Stimulated activated CD4-positive, alpha-beta T cell treated with anti-CD3 and anti-CD28 coated beads, TNF-alpha, amount 100 ng/mL, for 48 hours (primary cell): Measurements from ENCODE around the gene SCUBE1.

ENCODE experiments used
- DNase-seq, 3 donors: peaks; one replicate each; pipeline ENCODE4 v3.0.0-alpha.2; 2020; ENCODE audit warnings: low read depth in 3 of 3

The SCUBE1 gene

DNA sequence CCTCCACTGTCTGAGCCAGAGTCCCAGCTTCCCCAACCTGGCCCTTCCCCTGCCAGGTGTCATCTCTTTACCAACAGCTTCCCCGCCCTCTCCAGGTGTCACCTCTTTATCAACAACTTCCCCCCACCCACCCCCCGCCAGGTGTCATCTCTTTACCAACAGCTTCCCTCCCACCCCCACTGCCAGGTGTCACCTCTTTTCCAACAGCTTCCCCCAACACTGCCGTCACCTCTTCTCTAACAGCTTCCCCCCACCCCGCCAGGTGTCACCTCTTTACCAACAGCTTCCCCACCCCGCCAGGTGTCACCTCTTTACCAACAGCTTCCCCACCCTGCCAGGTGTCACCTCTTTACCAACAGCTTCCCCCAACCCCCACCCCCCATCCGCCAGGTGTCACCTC, 126.4 kb downstream of the SCUBE1 start:
- no peak for DNase-seq

DNA sequence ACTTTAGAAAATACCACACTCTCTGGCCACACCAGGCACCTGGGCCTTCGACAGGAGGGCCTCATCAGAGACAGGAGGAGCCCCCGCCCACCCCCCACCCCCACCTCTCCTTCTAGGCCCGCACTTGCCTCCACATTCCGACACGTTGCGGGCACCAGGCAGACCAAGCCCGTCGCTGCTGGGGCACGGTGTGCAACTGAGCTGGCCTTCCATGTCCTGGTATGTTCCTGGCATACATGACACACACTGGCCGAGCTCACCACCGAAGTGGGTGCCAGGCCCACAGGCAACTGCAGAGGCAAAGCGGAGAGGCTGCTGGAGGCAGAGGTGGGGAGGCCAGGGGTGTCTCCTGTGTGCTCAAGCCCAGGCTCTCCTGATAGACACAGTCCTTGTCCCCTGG, 129.2 kb downstream of the SCUBE1 start:
- no peak for DNase-seq

DNA sequence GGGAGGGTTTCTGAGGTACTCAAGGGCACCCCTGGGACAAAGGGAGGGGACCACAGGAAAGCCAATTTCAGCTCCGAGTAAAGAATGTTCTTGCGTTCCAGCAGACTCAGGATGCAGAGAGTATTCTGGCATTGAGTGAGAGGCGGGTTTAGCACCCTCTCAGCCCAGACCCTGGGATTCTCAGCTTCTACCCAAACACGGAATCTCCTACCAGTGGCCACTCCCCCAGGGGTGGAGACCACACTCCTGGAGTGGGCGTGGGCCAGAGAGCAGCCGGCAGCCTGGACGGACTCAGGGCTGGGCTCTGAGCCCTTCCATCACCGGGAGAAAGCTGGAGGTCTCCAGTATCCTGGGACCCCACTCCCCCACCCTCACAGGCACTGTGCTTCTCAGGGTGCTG, 130.1 kb downstream of the SCUBE1 start:
- DNase-seq = no peak

DNA sequence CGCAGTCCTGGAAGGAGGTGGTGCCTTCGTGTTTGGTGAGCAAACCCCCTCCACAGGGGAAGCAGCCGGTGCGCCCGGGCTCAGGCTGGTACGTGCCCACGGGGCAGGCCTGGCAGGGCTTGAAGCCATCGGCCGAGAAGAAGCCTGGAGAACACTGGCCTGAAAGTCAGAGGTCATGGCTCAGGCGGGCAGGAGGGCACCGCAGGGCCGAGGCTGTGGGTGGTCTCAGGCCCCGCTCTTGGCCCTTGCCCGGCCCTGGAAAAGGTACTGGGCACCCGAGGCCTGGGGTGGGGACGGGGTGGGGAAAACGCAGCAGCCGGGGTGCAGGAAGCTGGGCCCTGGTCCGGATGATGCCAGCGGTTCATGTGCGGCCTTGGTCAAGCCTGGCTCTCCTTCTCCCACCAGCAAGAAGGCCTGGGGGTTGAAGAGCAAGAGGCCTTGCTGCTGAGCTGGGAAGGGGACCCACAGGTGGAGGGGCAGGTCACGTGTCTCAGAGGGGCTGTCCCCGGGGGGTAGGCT, 130.7 kb downstream of the SCUBE1 start:
- no peak for DNase-seq

DNA sequence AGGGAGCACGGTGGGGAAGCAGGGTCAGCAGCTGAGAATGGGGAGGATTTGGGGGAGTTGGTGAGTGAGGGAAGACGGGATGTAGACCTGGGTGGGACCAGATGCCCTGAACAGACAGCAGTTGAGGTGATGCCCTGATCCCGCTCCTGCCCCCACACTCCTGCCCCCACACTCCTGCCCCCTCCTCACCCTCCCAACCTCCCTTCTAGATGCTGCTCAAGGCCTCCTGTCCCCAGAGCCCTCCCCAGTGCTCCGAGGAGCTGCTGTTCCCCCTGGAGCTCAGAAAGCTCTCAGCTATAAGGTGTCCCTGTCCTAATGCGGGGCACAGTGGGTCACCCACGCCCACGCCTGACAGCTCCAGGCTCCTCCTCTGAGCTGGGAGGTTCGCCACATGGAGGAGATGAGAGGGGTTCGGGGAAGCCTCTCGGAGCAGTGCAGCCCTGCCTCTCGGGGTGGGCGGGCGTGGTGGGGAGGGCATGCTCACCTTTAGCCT, 131.2 kb downstream of the SCUBE1 start:
- no peak for DNase-seq

DNA sequence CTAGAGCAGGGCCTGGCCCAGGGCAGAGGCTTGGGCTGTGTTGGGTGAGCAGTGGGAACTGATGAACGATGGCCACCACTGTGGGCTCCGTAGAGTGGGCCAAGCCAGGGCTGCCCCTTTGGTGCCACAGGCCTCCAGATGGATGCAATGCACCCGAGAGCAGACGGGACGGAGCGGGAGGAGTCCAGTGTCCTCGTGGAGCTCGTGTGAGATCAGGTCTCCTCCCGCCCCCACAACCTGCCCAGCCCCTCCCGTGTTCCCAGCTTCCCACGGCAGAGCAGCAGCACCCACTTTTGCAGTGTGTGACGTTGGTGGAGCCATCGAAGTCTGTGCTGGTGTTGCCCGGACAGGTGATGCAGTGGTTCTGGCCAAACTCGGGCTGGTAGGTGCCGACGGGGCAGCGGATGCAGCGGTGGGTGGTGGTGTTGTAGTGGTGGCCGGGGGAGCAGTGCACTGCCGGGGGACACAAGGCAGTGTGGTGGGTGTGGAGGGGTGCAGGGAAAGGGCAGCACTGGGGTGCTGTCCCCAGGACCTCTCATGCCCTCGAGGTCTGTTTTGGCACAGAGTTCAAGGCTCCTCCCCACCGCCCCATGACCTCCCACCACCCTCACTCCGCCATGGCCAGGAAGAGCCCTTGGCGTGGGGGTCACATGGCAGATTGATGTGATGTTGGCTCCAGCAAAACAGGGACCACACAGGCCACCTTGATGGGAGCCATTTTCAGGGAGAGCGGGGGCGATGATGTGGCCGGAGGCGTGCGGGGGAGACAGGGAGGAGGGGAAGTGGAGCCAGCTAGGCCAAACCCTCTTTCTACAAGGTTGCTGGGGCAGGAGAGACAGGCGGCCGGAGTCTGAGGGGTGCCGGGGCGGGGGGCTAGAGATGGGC, 132.3 kb downstream of the SCUBE1 start:
- no peak for DNase-seq

DNA sequence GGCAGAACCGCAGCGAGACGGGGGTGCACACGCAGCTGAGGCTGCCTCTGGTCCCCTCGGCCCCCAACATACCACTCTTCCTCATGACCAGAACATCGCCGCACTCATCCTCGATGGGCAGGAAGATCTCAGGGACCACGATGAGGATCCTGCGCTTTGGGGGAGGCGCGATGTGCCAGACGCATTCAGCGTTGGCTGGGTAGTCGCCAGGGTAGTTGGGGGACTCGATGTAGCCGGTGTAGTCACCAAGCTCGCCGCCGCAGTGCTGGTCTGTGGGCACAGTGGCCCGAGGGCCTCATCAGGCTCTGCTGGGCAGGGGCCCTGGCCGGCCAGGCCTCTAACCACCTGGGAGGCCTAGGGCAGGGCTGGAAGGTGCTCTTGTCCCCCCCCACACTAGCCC, 133.2 kb downstream of the SCUBE1 start:
- DNase-seq = no peak

DNA sequence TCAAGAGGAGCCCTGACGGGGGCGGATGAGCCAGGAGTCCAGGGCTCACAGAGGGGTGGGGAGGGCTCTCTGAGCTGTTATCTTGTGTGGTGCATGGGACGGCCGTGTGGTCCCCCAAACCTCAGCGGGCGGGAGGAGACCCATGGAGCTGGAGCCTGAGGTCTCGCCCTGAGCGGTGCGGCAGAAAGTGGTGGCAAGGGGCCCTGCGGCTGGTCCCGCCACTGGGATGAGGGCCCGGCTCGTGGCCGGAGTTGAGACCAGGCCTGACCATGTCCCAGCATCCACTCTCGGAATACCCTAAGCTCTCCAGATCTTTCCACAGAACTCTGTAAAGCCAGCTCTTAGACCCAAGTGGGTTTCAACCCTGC, 133.7 kb downstream of the SCUBE1 start:
- DNase-seq = no peak

DNA sequence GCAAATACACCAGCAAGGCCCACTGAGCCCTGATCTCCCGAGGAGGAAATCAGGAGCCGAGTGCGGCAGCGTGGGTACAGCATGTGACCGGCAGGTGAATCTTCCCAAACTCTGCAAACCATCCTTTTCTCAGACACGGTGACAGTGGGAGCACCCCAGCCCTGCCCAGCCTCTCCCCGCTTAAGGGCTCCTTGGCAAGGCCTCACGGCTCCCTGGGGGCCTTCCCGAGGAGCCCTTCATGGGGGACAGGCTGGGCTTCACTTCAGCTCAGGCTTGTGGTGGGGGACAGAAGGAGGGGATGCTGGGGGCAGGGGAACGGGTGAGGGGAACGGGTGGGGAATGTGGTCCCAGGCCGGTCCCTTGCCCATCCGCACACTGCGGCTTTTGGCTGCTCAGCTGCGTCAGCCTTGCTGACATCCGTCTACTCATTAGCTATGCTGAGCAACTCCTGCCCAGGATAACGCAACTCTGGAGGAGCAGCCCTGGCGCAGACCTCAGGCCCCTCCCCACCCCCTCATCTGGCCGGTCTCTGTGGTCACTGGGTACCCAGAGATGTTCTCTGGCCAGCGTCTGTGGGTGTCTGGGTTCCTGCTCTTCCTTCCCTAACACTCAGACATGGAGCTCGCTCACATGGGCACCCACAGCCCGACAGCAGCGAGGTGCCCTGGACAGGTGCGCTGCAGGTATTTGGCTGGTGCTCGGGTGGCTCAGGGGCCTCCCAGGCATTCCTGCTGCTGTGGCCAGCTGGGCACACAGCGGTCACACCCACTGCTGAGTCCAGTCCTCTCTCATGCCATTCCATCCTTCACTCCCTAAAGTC, 134.3 kb downstream of the SCUBE1 start:
- no peak for DNase-seq

DNA sequence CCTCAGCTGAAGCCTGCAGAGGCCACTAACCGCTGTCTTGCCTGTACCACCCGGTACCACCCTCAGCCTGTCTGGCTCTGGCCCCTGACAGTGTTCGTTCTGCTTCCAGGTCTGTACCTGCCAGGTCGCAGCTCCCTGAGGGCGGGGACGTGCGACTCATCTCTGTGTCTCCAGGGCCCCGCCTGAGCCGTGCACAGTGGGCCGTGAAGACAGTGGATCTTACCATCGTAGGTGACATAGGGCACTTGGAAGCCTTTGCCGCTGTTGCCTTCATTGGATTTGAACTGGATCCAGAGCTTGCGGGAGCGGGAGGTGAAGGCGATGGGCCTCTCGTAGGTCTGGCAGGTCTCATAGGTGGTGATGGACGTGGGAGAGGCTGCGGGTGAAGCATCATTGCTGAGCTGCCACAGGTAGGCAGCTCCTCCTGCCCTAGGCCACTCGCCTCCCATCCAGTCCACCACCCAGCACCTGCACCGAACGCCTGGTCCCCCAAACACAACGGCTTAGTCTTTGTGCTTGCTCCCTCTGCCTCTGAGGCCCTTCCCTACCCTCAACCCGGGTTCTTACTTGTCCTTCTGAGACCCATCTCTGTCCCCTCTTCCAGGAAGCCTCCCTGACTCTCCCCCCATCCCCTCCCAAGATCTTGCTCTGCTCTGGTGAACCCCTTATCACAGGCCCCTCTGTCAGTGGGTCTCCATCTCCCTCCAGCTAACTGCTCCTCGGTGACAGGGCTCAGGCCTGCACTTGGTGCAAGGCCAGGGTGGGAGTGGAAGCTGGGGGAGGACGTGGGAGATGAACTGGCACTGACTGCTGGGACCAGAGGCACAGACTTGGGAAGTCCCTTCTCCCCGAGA, 135.1 kb downstream of the SCUBE1 start:
- DNase-seq = no peak

DNA sequence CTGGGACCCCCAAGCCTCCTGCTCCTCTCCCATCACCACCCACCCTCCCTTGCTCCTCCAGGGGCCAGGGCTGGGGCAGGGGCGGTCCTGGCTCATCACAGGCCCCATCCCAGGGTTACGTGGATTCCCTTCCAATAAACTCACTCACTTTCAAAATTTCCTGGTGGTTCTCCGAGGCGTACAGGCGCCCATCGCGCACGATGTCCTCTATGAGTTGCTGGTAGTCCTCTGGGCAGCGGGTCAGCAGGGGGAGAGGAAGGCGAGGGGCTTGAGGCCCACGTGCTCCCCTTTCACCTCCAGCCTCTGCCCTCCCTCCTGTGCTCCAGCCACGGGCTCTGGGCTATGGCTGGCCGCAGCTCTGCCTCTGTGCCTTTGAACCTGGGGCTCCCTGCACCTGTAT, 135.8 kb downstream of the SCUBE1 start:
- no peak for DNase-seq

DNA sequence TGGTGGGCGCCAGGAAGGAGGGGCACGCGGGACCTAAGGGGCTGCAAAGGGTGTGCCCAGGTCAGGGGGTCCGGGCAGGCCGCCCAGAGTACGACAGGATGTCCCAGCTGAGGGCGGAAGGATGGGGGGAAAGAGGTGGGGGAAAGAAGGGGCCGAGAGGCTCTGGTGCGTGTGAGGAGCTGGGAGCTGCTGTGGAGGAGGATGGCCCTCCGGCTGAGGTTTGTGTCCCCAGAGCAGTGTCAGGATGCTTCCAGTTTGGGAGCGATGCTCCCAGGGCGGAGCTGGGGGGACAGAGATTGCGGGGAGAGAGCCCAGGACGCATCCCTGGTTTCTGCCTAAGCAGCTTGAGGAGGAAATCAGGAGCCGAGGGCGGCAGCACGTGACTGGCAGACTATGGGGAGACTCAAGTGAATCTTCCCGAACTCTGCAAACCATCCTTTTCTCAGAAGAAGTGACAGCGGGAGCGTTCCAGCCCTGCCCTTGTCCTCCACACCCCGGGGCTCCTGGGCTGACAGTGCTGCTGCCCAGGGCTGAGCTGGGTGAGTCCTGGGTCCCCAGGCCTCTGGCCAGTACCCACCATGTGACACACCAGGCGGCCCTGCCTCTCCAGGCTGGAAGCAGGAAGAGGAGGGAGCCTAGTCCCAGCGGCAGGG, 136.5 kb downstream of the SCUBE1 start:
- DNase-seq = no peak

DNA sequence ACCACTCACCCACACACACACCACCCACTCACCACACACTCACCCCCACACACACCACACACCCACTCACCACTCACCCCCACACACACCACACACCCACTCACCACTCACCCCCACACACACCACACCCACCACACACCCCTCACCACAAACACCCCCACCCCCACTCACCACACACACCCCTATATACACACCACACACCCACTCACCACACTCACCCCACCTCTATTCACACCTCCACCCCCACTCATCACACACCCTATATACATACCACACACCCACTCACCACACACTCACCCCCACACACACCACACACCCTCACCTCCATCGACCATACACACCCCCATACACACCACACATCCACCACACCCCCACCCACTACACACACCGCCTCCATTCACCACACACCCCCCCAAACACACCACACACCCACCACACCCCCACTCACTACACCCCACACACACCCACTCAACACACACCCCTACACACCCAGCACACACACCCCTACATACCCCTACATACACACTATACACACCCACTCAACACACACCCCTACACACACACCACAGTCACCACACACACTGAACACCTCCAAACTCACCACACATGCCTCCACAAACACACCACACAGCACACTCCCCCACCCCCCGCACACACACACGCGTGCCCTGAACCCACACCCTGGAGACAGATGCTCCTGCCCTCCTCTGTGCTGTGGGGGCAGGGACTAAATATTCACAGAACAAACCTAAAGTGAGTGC, 137.2 kb downstream of the SCUBE1 start:
- no peak for DNase-seq

DNA sequence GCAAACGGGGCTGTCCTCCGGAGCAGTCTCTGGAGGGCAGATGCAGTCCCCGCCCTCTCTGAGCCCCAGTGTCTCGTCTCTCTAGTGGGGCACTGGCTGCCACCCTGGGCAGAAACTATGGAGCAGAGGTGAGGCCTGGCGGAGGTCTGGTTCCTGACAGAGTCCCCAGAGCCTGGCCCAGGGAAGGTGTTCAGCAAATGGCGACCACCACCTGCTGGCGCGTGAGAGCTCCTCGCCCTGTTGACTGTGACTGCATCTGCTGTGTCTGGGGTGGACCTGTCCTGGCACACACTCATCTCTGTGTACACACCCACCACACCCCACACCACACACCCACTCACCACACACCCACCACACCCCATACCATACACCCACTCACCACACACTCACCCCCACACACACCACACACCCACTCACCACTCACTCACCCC, 137.9 kb downstream of the SCUBE1 start:
- DNase-seq = no peak

DNA sequence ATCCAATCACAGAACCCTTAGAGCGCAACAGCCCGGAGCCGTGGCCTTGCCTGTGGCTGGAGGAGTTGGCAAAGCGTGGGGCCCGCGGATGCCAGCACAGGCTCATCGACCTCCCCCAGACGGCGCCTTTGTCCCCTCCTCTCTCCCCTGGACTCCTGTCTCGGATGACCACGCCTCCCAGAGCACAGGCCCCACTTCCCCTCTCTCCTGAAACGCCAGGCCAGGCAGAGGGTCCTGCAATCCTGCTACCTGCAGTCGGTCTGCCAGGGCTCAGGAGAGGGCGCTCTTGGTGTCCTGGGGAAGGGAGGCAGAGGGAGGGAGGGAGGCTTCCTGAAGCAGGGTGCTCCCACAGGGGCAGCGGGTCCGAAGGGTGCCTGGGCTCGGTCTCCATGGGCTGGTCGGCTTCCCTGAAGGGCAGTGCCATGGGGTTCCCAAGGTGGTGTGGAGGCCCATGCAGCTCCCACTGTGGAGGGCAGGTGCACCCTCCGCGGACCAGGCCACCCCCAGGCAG, 139.6 kb downstream of the SCUBE1 start:
- DNase-seq = no peak

DNA sequence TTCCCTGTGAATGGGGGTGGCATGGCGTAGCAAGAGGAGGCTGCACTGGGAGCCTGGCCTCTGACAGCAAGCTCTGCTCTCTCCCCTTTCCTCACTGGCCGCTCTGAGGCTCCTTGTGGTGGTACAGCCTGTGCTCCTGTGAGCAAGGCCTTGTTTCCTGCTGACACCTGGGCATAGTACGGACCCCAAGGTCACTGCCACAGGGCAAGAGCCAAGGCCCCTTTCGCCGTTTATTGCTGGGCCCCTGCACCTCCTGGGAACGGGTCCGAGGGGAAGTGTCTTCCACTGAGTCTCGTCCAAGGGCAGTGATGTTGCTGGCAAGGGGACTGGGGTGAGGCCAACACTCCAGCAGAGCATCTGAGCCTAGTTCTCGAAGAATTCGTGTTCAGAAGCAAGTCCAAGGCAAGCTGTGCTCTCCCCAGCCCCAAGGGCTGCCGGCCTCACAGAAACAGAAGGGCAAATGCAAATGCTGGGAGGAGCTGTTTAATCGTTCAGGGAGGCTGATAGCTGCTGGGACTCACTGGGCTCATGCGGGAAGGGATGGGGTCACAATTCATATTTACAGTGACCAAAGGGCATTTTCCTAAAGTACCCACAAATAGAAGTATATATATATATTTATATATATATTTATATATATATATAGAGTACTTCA, 140.3 kb downstream of the SCUBE1 start:
- no peak for DNase-seq

DNA sequence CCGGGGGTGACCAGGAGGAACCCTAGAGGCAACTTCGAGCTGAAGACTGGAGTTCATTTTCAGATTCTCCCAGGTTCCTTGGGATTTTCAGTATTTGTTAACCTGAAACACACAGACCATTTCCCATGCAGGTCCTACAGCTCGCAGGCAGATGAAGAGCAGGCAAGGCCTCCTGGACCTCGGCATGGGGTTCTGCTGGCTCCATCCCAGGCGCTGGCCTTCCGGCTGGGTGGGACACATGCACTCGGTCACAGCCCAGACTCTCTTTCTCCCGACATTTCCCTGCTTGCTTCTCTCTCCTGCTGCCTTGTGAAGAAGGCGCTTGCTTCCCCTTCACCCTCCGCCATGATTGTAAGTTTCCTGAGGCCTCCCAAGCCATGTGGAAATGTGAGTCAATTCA, 140.8 kb downstream of the SCUBE1 start:
- DNase-seq = no peak

DNA sequence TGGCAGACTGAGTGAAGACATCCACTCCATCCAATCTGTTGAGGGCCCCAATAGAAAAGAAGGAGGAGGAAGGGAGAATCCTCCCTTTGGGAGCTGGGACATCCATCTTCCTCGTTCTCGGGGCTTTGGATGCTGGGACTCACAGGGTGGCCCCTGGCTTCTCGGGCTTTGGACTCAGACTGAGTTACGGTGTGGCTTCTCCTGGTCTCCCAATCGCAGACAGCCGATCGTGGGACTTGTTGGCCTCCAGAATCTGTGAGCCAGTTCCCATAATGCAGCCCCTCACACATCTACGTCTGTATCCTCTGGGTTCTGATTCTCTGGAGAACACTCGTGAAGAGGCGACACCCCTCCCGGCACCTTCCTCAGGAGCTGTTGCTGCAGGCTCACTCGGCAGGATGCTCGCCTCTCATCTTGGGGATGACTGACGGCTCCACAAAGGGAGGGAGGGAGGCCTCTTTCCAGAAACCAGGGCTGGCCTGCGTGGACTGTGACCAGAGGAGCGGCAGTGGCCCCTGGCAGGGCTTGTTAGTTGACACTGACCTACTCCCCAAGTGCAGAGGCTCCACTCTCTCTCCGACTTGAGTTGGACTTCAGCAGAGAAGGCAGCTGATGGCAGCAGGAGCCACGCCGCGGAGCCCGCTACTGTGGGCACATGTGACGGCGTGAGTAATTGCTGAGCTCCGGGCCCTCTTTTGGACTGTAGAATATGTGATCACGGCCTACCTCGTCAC, 141.5 kb downstream of the SCUBE1 start:
- no peak for DNase-seq

DNA sequence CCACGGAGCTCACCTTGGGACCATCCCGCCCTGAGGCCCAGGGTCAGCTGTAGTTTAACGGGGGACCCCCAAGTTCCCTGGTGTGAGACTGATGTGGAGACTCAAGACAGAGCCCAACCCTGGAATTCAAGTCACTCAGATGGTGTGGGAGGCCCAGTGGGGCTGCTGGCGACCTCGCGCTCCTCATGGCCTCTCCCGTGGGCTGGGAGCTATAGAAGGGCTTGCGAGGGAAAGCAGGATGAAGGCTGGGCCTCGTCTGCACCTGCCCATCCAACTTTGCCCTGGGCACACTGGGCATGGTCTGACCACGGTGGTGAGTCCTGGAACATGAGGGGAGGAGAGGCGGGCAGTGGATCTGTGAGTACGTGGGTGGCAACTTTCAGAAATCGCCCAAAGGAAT, 142.6 kb downstream of the SCUBE1 start:
- no peak for DNase-seq
